GM15510 (cell line): ENCODE results near the gene TMEM187.

Source experiments
- POLR2A ChIP-seq: IDR thresholded peaks from 3 replicates; pipeline ENCODE4 v1.6.1; 2011; ENCODE audit warnings: borderline replicate concordance; ENCODE audit not compliant: insufficient read length; ENCODE audit errors: extremely low read depth

The TMEM187 gene

GRCh38 chrX:153932220-153932915 lies 40.2 kb upstream of the TMEM187 start:
- TF ChIP-seq POLR2A, result no peak

GRCh38 chrX:153933748-153934147 lies 38.8 kb upstream of the TMEM187 start:
- TF ChIP-seq POLR2A, result no peak

- no peak for TF ChIP-seq POLR2A
These were observed 38.3 kb upstream of the TMEM187 start for GRCh38 chrX:153934148-153934761.

GRCh38 chrX:153934762-153935325 lies 37.7 kb upstream of the TMEM187 start, which contains the start of gene NAA10:
NAA10 (minus strand) TSS chrX:153935037; CDS start chrX:153934904, 133 bp downstream.
- peak; percentile 57 for TF ChIP-seq POLR2A

GRCh38 chrX:153935326-153935851 lies 37.2 kb upstream of the TMEM187 start:
- no peak for TF ChIP-seq POLR2A

GRCh38 chrX:153937056-153937455 lies 35.5 kb upstream of the TMEM187 start:
- TF ChIP-seq POLR2A, result no peak

- no peak for TF ChIP-seq POLR2A
These were observed 34.2 kb upstream of the TMEM187 start for GRCh38 chrX:153938226-153938786.

- no peak for TF ChIP-seq POLR2A
These were observed 33.0 kb upstream of the TMEM187 start for GRCh38 chrX:153939573-153939972.

GRCh38 chrX:153941336-153942252 lies 31.0 kb upstream of the TMEM187 start:
- TF ChIP-seq POLR2A, result no peak

- TF ChIP-seq POLR2A, result no peak
These were observed 28.3 kb upstream of the TMEM187 start, which contains the start of gene RENBP for GRCh38 chrX:153944140-153944799. RENBP (minus strand) TSS chrX:153944643; CDS start chrX:153944610, 33 bp downstream.

- no peak for TF ChIP-seq POLR2A
These were observed 27.8 kb upstream of the TMEM187 start for GRCh38 chrX:153944800-153945150.

GRCh38 chrX:153945956-153946943 lies 26.3 kb upstream of the TMEM187 start:
- TF ChIP-seq POLR2A, result no peak
